Endothelial cell of umbilical vein (primary cell): ENCODE measurements around the gene POU2F3. TPM values are rescaled to one million over a fixed set of nuclear protein-coding genes. Genes with fewer than 3 reads are reported as not detected.

Source experiments
- BruUV-seq: library from RNA; stranded (reverse); fragments of 400-500 nt; replicated peaks from 2 replicates; lab custom pipeline; 2021; lab: Mats Ljungman, UMichigan
- CTCF ChIA-PET: fragments of 300-600, 350-600 bp; sonication (Branson Sonifier 250); formaldehyde crosslinking; loops from one replicate; lab custom pipeline; 2021; ENCODE audit warnings: antibody characterized with exemption, inconsistent platforms; lab: Charles Lee
- POLR2A ChIA-PET: fragments of 300-600, 350-600 bp; sonication (Branson Sonifier 250); formaldehyde crosslinking; loops from one replicate; lab custom pipeline; 2021; ENCODE audit warnings: antibody characterized with exemption, inconsistent platforms; lab: Charles Lee
- DNase-seq: peaks from one replicate; pipeline ENCODE4 v3.0.0-alpha.2; 2011; ENCODE audit warnings: low read depth, low spot score
- FAIRE-seq: peaks from 2 replicates; lab custom pipeline; 2011; peaks lifted over from hg19 to GRCh38; lab: Jason Lieb, UNC
- H2AFZ ChIP-seq: 2 replicates; pipeline ENCODE4 v1.6.0; 2012; ENCODE audit warnings: low read depth, low read length, control low read depth, inconsistent platforms
- H3K27ac ChIP-seq: 2 replicates; pipeline ENCODE4 v1.5.1; 2011; ENCODE audit warnings: low read depth, mild to moderate bottlenecking, control low read depth, low read length, moderate library complexity; ENCODE audit not compliant: insufficient read depth
- H3K27me3 ChIP-seq, 2 experiments: 2 replicates each; pipeline versions ENCODE4 v1.6.0 to v1.6.1; 2011; ENCODE audit warnings: low read length in 2 of 2, mixed read lengths in 1 of 2; ENCODE audit not compliant: control insufficient read depth in 2 of 2, insufficient read depth in 2 of 2
- H3K36me3 ChIP-seq, 2 experiments: 2 replicates in 1 of 2; 3 replicates in 1 of 2; pipeline ENCODE4 v1.5.1; 2011; ENCODE audit warnings: low read length in 2 of 2, mild to moderate bottlenecking in 1 of 2, moderate library complexity in 1 of 2; ENCODE audit not compliant: control insufficient read depth in 2 of 2, insufficient read depth in 2 of 2; ENCODE audit errors: extremely low read depth in 1 of 2
- H3K4me1 ChIP-seq: 3 replicates; pipeline ENCODE4 v1.5.1; 2011; ENCODE audit warnings: mild to moderate bottlenecking, low read length; ENCODE audit not compliant: control insufficient read depth, insufficient read depth; ENCODE audit errors: extremely low read depth
- H3K4me2 ChIP-seq: 2 replicates; pipeline ENCODE4 v1.6.1; 2011; ENCODE audit warnings: low read length, control low read depth, mixed read lengths; ENCODE audit not compliant: insufficient read depth
- H3K4me3 ChIP-seq, 3 experiments: fragments of 200-600 bp in 1 of 3; sonication (generic), shearing (Covaris generic) in 1 of 3; replicated peaks in 1 of 3; 2 replicates each; pipeline ENCODE4 v1.5.1; 2011 to 2016; ENCODE audit warnings: control low read depth in 3 of 3, low read length in 3 of 3, mild to moderate bottlenecking in 2 of 3, inconsistent platforms in 1 of 3, low read depth in 1 of 3, moderate library complexity in 1 of 3; ENCODE audit not compliant: insufficient read depth in 1 of 3
- H3K79me2 ChIP-seq: 2 replicates; pipeline ENCODE4 v1.6.0; 2012; ENCODE audit warnings: low read length, inconsistent platforms; ENCODE audit not compliant: control insufficient read depth, insufficient read depth
- H3K9ac ChIP-seq: replicated peaks from 2 replicates; pipeline ENCODE3; 2011; ENCODE audit warnings: low read length, control low read depth; ENCODE audit not compliant: insufficient read depth; ENCODE audit errors: extremely low read depth
- H3K9me1 ChIP-seq: replicated peaks from 3 replicates; pipeline ENCODE4 v1.6.0; 2011; ENCODE audit warnings: mild to moderate bottlenecking, low read length; ENCODE audit not compliant: control insufficient read depth, insufficient read depth; ENCODE audit errors: extremely low read depth
- H3K9me3 ChIP-seq: replicated peaks from 2 replicates; pipeline ENCODE4 v1.5.1; 2012; ENCODE audit warnings: low read length, inconsistent platforms; ENCODE audit not compliant: control insufficient read depth, insufficient read depth
- H4K20me1 ChIP-seq: replicated peaks from 2 replicates; pipeline ENCODE3; 2011; ENCODE audit warnings: mild to moderate bottlenecking, low read length; ENCODE audit not compliant: control insufficient read depth, insufficient read depth; ENCODE audit errors: extremely low read depth
- EZH2 ChIP-seq: IDR thresholded peaks from 2 replicates; pipeline ENCODE4 v1.6.1; 2012; ENCODE audit warnings: borderline replicate concordance, low read depth, mild to moderate bottlenecking, moderate library complexity, low read length, inconsistent platforms; ENCODE audit not compliant: severe bottlenecking
- FOS ChIP-seq: IDR thresholded peaks from 2 replicates; pipeline ENCODE4 v1.6.1; 2011; ENCODE audit warnings: mild to moderate bottlenecking, low read length, moderate library complexity, borderline replicate concordance; ENCODE audit not compliant: insufficient read depth
- GATA2 ChIP-seq: IDR thresholded peaks from 2 replicates; pipeline ENCODE4 v1.7.0; 2011; ENCODE audit warnings: low read depth, mild to moderate bottlenecking, moderate library complexity, mixed read lengths, low read length; ENCODE audit not compliant: insufficient read length, insufficient read depth
- JUN ChIP-seq: IDR thresholded peaks from 2 replicates; pipeline ENCODE4 v1.6.1; 2011; ENCODE audit warnings: borderline replicate concordance, low read depth; ENCODE audit not compliant: insufficient read length, insufficient read depth
- MAX ChIP-seq: IDR thresholded peaks from 2 replicates; pipeline ENCODE4 v1.6.1; 2011; ENCODE audit not compliant: insufficient read depth, insufficient read length
- MYC ChIP-seq: IDR thresholded peaks from one replicate; pipeline ENCODE4 v1.6.1; 2011; ENCODE audit warnings: mild to moderate bottlenecking, low read depth, low read length
- POLR2A ChIP-seq: IDR thresholded peaks from 2 replicates; pipeline ENCODE4 v1.6.1; 2012; ENCODE audit warnings: low read depth, mild to moderate bottlenecking, control low read depth, low read length
- POLR2AphosphoS5 ChIP-seq: IDR thresholded peaks from 2 replicates; pipeline ENCODE4 v1.6.1; 2012; ENCODE audit warnings: low read depth, mild to moderate bottlenecking, control low read depth, low read length, moderate library complexity; ENCODE audit not compliant: insufficient read depth
- dilution Hi-C: fragments of 300-500 bp; cut with MboI; formaldehyde crosslinking; loops from one replicate; pipeline ENCODE4 v1.15.0; 2019; ENCODE audit warnings: low sequenced_read_pairs; ENCODE audit not compliant: extremely low pct_ligation_motif_present
- intact Hi-C: fragments of 100-400 bp; cut with micrococcal nuclease; formaldehyde crosslinking; loops from one replicate; pipeline ENCODE4 v1.10.0; 2022
- polyA plus RNA-seq, 4 experiments: library from polyadenylated mRNA; depleted of rRNA in 3 of 4; stranded (reverse) in 3 of 4; unstranded in 1 of 4; fragments of >200 nt; gene quantifications; 2 replicates each; pipeline versions ENCODE4 v1.2.1 to v1.2.3, GENCODE V29; 2011 to 2012; ENCODE audit warnings: missing spikeins in 1 of 4
- total RNA-seq: library from RNA; stranded (reverse); gene quantifications from 2 replicates; pipeline ENCODE4 v1.2.3, GENCODE V29; 2021
- TF ChIP-seq, protein P1 (sequence below), 2 donors: IDR thresholded peaks; 1 replicate in 1 of 2; 2 replicates in 1 of 2; pipeline ENCODE4 v1.5.1; 2011; ENCODE audit warnings: low read length in 2 of 2, mild to moderate bottlenecking in 2 of 2, moderate library complexity in 2 of 2, control low read depth in 1 of 2, inconsistent platforms in 1 of 2, low read depth in 1 of 2; ENCODE audit not compliant: insufficient read depth in 1 of 2; ENCODE audit errors: extremely low read depth in 1 of 2

Gene POU2F3
- total and polyA plus RNA-seq, 2 donors (not counting 3 experiments of a cell fraction or from before 2014, with no cell fraction given): 0.06 TPM; not detected in 1

DNA sequence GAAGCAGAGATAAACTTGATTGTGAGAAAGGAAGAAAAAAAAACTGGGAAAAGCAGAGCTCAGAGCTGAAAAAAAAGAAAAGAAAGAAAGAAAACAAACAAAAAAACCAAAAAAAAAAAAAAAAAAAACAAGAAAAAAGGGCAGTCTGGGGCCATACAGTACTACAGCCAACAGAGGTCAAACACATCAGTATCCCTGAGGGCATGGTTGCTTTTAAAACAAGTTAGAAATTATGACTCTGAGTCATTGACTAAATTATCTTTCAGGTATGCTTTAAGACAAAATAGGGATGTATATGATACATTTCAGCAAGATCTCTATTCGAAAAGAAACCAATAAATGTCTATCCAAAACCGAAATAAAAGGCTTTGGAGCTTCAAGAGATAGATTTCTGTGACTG is 48.1 kb downstream of the POU2F3 start:
- H4K20me1 ChIP-seq: no peaks in the 10 kb centered on the region
- H3K27me3 ChIP-seq: peaks cover 8 to 16% of the 10 kb centered on the region in 2 experiments
- no peak overlapping the region for H3K27ac ChIP-seq
- no peaks in the 10 kb centered on the region for H3K4me1 ChIP-seq
- no peaks in the 10 kb centered on the region for H3K79me2 ChIP-seq
- CTCF ChIA-PET: interaction anchor here (1.2 to 2.4 kb wide), 2 partner anchors 12 to 15 kb away, joined by 5 to 28 read pairs; no protein-coding TSS in a partner anchor
- POLR2A ChIA-PET: no interaction called here
- dilution Hi-C loops: no loop called here
- H3K9me3 ChIP-seq: no peaks in the 10 kb centered on the region
- no peak overlapping the region for H3K4me3 ChIP-seq
- no peak overlapping the region for H3K4me2 ChIP-seq
- DNase-seq (no peak), FAIRE-seq (no peak)
- no peaks in the 10 kb centered on the region for H3K9me1 ChIP-seq
- H2AFZ ChIP-seq: no peak overlapping the region
- H3K36me3 ChIP-seq: no peaks in the 10 kb centered on the region
- intact Hi-C loops: no loop called here
- BruUV-seq: no TSS peak
- H3K9ac ChIP-seq: no peak overlapping the region
- TF ChIP-seq MYC (no peak), JUN (no peak), POLR2AphosphoS5 (no peak), POLR2A (no peak), FOS (no peak), MAX (no peak), GATA2 (no peak), EZH2 (no peak)
- TF ChIP-seq, protein P1, sequence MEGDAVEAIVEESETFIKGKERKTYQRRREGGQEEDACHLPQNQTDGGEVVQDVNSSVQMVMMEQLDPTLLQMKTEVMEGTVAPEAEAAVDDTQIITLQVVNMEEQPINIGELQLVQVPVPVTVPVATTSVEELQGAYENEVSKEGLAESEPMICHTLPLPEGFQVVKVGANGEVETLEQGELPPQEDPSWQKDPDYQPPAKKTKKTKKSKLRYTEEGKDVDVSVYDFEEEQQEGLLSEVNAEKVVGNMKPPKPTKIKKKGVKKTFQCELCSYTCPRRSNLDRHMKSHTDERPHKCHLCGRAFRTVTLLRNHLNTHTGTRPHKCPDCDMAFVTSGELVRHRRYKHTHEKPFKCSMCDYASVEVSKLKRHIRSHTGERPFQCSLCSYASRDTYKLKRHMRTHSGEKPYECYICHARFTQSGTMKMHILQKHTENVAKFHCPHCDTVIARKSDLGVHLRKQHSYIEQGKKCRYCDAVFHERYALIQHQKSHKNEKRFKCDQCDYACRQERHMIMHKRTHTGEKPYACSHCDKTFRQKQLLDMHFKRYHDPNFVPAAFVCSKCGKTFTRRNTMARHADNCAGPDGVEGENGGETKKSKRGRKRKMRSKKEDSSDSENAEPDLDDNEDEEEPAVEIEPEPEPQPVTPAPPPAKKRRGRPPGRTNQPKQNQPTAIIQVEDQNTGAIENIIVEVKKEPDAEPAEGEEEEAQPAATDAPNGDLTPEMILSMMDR (IDR thresholded peaks at IDR 0.05; ENCODE audit: extremely low read depth in 1 of 2, insufficient read depth in 1 of 2, low read depth in 1 of 2, low read length in 2 of 2): no peak
